A673 (cell line): ENCODE data around the gene UACA. TPM values are rescaled to one million over a fixed set of nuclear protein-coding genes. Genes with fewer than 3 reads are reported as not detected.

Experiments used
- BruUV-seq: library from RNA; stranded (reverse); fragments of 400-500 nt; replicated peaks from 2 replicates; lab custom pipeline; 2021; lab: Mats Ljungman, UMichigan
- CTCF ChIA-PET: fragments of 300-600 bp; sonication (Branson Sonifier 250); formaldehyde crosslinking; loops from one replicate; lab custom pipeline; 2022; ENCODE audit warnings: antibody characterized with exemption; lab: Charles Lee
- POLR2A ChIA-PET: fragments of 300-600 bp; sonication (Branson Sonifier 250); formaldehyde crosslinking; loops from one replicate; lab custom pipeline; 2022; ENCODE audit warnings: antibody characterized with exemption; ENCODE audit not compliant: low non-redundant PET; lab: Charles Lee
- DNase-seq: peaks from one replicate; pipeline ENCODE4 v3.0.0-alpha.2; 2015; ENCODE audit warnings: low spot score
- H3K27ac ChIP-seq: fragments of 200-600 bp; sonication (generic); 2 replicates; pipeline ENCODE4 v1.5.1; 2016; ENCODE audit warnings: mixed run types, low read depth, mild to moderate bottlenecking, mixed read lengths, antibody characterized with exemption, low read length; ENCODE audit not compliant: poor library complexity, severe bottlenecking
- H3K27me3 ChIP-seq: fragments of 200-600 bp; sonication (generic); replicated peaks from 2 replicates; pipeline ENCODE4 v1.6.1; 2017; ENCODE audit warnings: mixed run types, low read depth, mild to moderate bottlenecking, mixed read lengths, antibody characterized with exemption, low read length; ENCODE audit not compliant: insufficient read depth, poor library complexity
- H3K36me3 ChIP-seq: fragments of 200-600 bp; sonication (generic); 2 replicates; pipeline ENCODE4 v1.6.1; 2016; ENCODE audit warnings: mixed run types, mild to moderate bottlenecking, mixed read lengths, antibody characterized with exemption, low read length; ENCODE audit not compliant: insufficient read depth, poor library complexity, severe bottlenecking
- H3K4me1 ChIP-seq: fragments of 200-600 bp; sonication (generic); 2 replicates; pipeline ENCODE4 v1.6.1; 2017; ENCODE audit warnings: mixed run types, mild to moderate bottlenecking, mixed read lengths, antibody characterized with exemption, low read length; ENCODE audit not compliant: insufficient read depth, poor library complexity, severe bottlenecking
- H3K4me3 ChIP-seq: fragments of 200-600 bp; sonication (generic); 2 replicates; pipeline ENCODE4 v1.5.1; 2016; ENCODE audit warnings: low read depth, mixed run types, mild to moderate bottlenecking, mixed read lengths, low read length; ENCODE audit not compliant: poor library complexity, severe bottlenecking
- H3K9me3 ChIP-seq: fragments of 200-600 bp; sonication (generic); 2 replicates; pipeline ENCODE4 v1.6.1; 2016; ENCODE audit warnings: mixed run types, low read depth, mild to moderate bottlenecking, mixed read lengths, antibody characterized with exemption, low read length; ENCODE audit not compliant: poor library complexity, severe bottlenecking
- EZH2 ChIP-seq: fragments of 200-600 bp; sonication (generic); IDR thresholded peaks from 2 replicates; pipeline ENCODE4 v1.6.1; 2017; ENCODE audit warnings: borderline replicate concordance, low read depth, mild to moderate bottlenecking, mixed read lengths, antibody characterized with exemption, low read length; ENCODE audit not compliant: poor library complexity, severe bottlenecking
- intact Hi-C: fragments of 100-400 bp; cut with micrococcal nuclease; formaldehyde crosslinking; loops from one replicate; pipeline ENCODE4 v1.10.0; 2022; ENCODE audit not compliant: unreplicated experiment
- total RNA-seq: library from RNA; stranded (reverse); gene quantifications from 2 replicates; pipeline ENCODE4 v1.2.3, GENCODE V29; 2021
- TF ChIP-seq, protein P1 (sequence below): fragments of 300-800, 200-600 bp; sonication (generic); conservative IDR thresholded peaks from 2 replicates; pipeline ENCODE4 v1.5.1; 2017; ENCODE audit warnings: low read depth, mild to moderate bottlenecking, antibody characterized with exemption, low read length, moderate library complexity, mixed read lengths

UACA gene
- total RNA-seq, 1 experiment from 2014 or later, result 26.9 TPM

DNA sequence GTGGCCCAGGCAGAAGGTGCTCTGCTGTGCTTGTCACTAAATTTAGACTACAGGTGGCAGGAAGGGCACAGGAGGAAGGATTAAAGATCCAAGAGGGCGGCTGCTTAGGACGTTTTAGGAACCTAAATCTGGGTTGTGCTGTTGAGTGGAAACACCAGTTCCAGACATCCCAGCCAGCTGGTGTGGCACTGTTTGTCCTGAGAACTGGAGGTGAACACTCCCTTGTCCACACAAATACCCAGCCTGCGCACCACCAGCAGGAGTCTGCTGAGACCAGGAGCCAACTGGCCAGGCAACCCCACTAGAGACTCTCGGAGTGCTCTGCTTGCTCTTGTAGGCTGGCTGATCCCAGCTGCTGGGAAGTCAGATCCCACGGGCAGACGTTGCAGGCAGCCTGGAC, 30.3 kb upstream of the UACA start:
- intact Hi-C loops, result no loop called here
- no peak overlapping the region for H3K27ac ChIP-seq
- no TSS peak for BruUV-seq
- POLR2A ChIA-PET, result no interaction called here
- H3K4me3 ChIP-seq, result no peak overlapping the region
- H3K9me3 ChIP-seq, result no peaks in the 10 kb centered on the region
- no peaks in the 10 kb centered on the region for H3K36me3 ChIP-seq
- CTCF ChIA-PET, result no interaction called here
- DNase-seq, result no peak
- TF ChIP-seq, protein P1, sequence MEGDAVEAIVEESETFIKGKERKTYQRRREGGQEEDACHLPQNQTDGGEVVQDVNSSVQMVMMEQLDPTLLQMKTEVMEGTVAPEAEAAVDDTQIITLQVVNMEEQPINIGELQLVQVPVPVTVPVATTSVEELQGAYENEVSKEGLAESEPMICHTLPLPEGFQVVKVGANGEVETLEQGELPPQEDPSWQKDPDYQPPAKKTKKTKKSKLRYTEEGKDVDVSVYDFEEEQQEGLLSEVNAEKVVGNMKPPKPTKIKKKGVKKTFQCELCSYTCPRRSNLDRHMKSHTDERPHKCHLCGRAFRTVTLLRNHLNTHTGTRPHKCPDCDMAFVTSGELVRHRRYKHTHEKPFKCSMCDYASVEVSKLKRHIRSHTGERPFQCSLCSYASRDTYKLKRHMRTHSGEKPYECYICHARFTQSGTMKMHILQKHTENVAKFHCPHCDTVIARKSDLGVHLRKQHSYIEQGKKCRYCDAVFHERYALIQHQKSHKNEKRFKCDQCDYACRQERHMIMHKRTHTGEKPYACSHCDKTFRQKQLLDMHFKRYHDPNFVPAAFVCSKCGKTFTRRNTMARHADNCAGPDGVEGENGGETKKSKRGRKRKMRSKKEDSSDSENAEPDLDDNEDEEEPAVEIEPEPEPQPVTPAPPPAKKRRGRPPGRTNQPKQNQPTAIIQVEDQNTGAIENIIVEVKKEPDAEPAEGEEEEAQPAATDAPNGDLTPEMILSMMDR, result no peak
- no peak for TF ChIP-seq EZH2
- no peaks in the 10 kb centered on the region for H3K27me3 ChIP-seq
- no peaks in the 10 kb centered on the region for H3K4me1 ChIP-seq

DNA sequence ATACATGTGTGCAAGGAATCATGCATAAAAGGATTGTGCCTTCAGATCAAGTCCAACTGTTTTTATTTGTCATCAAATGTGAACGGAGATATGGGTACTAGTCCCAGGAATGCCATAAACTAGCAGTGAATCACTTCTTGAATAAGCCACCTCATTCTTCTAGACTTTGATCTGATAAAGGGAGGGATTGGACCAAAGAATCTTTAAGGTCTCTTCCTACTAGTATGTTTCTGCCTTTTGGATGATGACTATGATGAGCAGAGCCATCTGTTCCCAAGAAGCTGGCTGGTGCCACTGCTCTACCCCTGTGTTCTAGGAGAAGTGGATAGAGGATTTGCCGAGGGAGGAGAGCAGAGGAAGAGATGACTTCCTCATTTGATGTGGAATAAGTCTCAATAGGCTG, 28.8 kb upstream of the UACA start:
- Histone ChIP-seq H3K9me3 (no peaks in the 10 kb centered on the region), H3K36me3 (no peaks in the 10 kb centered on the region), H3K27ac (no peak overlapping the region), H3K4me3 (no peak overlapping the region), H3K4me1 (no peaks in the 10 kb centered on the region), H3K27me3 (no peaks in the 10 kb centered on the region)
- DNase-seq, result no peak
- no TSS peak for BruUV-seq
- intact Hi-C loops, result no loop called here
- no peak for TF ChIP-seq EZH2
- POLR2A ChIA-PET, result no interaction called here
- CTCF ChIA-PET, result no interaction called here

DNA sequence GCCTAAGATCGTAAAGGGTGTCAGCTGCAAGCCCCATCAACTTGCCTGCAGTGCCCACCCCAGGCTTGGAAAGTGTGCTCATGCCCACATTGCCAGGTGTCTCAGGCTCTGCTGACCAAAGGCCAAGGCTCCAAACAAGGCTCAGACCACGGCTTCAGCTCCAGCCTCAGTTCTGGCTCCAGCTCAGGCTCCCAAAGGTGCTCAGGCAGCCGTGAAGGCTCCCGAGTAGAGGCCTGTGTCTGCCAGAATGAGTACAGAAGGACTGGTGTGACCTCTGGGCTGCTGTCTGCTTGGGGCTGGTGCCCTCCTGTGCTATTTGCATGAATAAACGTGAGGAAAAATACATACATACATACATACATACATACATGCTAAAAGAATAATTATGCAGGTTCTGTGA, 27.9 kb upstream of the UACA start:
- H3K27me3 ChIP-seq, result no peaks in the 10 kb centered on the region
- POLR2A ChIA-PET, result no interaction called here
- H3K36me3 ChIP-seq, result no peaks in the 10 kb centered on the region
- intact Hi-C loops, result no loop called here
- DNase-seq, result no peak
- no TSS peak for BruUV-seq
- H3K4me3 ChIP-seq, result no peak overlapping the region
- no peak overlapping the region for H3K27ac ChIP-seq
- H3K4me1 ChIP-seq, result no peaks in the 10 kb centered on the region
- CTCF ChIA-PET, result no interaction called here
- TF ChIP-seq EZH2, result no peak
- TF ChIP-seq, protein P1, result no peak
- H3K9me3 ChIP-seq, result no peaks in the 10 kb centered on the region

DNA sequence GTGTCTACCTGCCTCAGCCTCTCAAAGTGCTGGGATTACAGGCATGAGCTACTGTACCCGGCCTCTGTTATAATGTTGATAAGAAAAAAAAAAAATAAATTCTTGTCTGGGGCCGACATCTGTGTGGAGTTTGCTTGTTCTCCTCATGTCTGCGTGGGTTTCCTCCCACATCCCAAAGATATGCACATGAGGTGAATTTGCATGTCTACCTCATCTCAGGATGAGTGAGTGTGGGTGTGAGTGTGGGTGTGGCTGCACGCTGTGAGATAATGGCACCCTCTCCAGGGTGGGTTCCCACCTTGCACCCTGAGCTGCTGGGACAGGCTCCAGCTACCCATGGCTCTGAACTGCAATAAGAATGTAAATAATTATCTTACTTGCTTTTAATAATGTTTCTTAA, 25.9 kb upstream of the UACA start:
- Histone ChIP-seq H3K4me1 (no peaks in the 10 kb centered on the region), H3K4me3 (no peak overlapping the region), H3K27ac (no peak overlapping the region), H3K27me3 (no peaks in the 10 kb centered on the region), H3K9me3 (no peaks in the 10 kb centered on the region), H3K36me3 (no peaks in the 10 kb centered on the region)
- intact Hi-C loops, result no loop called here
- TF ChIP-seq EZH2, result no peak
- TF ChIP-seq, protein P1, result no peak
- ChIA-PET POLR2A (no interaction called here), CTCF (interaction anchor here (0.6 kb wide), 1 partner anchor 9 kb away, joined by 3 read pairs; no protein-coding TSS in a partner anchor)
- no peak for DNase-seq
- no TSS peak for BruUV-seq
